HG02981 (cell line): Measurements from ENCODE around the gene NAPA.

Experiments
- ATAC-seq: cut with Tn5 transposase; IDR thresholded peaks from one replicate; pipeline ENCODE4 v1.9.1; 2021; ENCODE audit warnings: mild to moderate bottlenecking, moderate library complexity; ENCODE audit not compliant: unreplicated experiment

NAPA gene

GRCh38 chr19:47464675-47465419, 50.0 kb downstream of the NAPA start:
- ATAC-seq: no peak

GRCh38 chr19:47461876-47462275, 53.0 kb downstream of the NAPA start:
- ATAC-seq: no peak

GRCh38 chr19:47459477-47459876, 55.4 kb downstream of the NAPA start:
- ATAC-seq: no peak

- no peak for ATAC-seq
Observed at GRCh38 chr19:47458672-47459071, 56.2 kb downstream of the NAPA start.

- ATAC-seq: no peak
Observed at GRCh38 chr19:47456721-47457474, 58.0 kb downstream of the NAPA start.

GRCh38 chr19:47450478-47450877, 64.4 kb downstream of the NAPA start:
- no peak for ATAC-seq

- ATAC-seq: no peak
Observed at GRCh38 chr19:47448360-47448727, 66.5 kb downstream of the NAPA start.

- no peak for ATAC-seq
Observed at GRCh38 chr19:47447470-47448359, 67.1 kb downstream of the NAPA start.

- ATAC-seq: no peak
Observed at GRCh38 chr19:47446534-47447469, 68.1 kb downstream of the NAPA start.

- ATAC-seq: no peak
Observed at GRCh38 chr19:47445937-47446402, 68.9 kb downstream of the NAPA start.

- ATAC-seq: no peak
Observed at GRCh38 chr19:47445527-47445926, 69.3 kb downstream of the NAPA start.

- ATAC-seq: no peak
Observed at GRCh38 chr19:47444388-47444821, 70.5 kb downstream of the NAPA start.

- no peak for ATAC-seq
Observed at GRCh38 chr19:47443331-47443730, 71.5 kb downstream of the NAPA start.

GRCh38 chr19:47438793-47439220, 76.1 kb downstream of the NAPA start:
- no peak for ATAC-seq
